ENCODE data around the gene ZNF774.
"Not testable (repeated sequence)": the region's sequence is repeated elsewhere in the genome, so short reads cannot be mapped to it uniquely, and the experiment has no call there.

The ZNF774 gene

DNA sequence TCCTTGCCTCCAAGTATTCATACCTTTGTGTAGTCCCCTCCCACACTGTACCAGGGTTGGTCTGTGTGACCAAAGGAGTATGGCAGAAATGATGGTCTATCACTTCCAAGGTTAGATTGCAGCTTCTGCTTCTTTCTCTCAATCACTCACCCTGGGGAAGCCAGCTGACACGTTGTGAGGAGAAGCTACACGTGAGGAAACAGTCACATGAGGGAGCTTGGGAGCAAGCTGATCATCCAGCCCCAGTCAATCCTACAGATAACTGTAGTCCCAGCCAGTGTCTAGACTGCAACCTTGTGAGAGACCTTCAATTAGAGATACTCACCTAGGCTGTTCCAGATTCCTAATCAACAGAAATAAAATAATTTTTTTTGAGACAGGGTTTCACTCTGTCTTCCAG lies 6.2 kb upstream of the ZNF774 start:
- no peak for DNase-seq (ENCODE audit: low read depth)

DNA sequence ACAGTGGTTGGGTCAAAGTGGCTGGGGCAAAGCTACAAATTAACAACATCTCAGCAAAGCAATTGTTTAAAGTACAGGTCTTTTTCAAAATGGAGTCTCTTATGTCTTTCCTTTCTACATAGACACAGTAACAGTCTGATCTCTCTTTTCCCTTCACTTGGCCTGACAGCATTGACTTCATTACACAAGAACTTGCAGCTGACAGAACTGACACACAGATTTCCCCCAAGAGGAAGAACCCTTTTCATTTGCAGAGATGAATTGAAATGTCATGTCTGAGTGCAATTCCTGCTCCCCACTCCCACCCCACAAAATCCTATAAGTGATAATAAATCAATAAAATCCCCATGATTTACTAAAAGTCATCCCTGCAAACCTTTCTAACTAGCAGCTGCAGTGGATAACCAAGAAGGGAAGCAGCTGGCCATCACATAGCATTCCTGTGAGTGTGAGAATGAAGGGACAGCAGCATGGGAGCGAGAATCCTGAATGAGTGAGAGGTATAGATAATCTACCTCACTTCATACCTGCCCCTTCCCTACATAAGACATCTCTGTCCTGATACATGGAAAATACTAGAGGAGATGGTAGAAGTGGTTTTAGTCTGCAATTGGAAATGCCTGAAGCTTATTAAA lies 4.5 kb upstream of the ZNF774 start:
- DNase-seq (ENCODE audit: low read depth) = not testable (repeated sequence)

DNA sequence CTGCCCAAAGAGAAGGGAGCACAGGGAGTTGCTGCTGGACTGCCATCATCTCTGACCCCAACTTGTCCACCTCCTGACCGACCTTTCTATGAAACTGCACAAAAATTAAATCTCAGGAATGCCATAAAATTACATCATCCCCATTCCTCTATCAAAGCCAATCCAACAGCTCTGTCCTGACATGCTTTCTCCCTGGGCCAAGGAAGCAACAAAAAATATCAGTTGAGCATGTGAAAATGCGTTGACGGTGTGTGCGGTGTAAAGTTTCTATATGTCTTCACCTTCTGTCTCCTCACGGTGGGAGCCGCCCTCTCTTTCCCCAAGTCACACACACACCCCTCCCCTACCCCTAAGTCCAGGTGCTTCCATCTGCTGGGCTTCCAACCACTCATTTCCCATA lies 3.6 kb upstream of the ZNF774 start:
- DNase-seq (ENCODE audit: low read depth) = no peak

DNA sequence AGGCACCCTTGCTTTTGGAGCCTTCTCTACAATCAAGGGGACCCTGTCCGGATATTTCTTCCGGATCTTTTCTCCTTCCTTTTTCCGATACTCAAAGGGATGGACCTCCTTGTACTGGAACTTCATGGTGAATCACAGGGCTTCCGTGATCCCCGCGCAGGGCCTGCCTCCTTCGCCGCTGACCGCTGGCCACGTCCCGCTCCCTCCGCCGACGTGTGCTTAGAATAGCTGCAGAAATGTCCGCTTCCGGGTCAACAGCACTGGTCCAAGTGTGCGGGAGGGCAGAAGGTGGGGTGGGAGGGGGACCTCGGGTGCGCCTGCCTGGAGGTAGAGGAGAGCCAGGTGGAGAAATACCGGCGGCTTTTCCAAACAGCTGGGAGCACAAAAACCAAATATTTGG lies 3.0 kb upstream of the ZNF774 start:
- DNase-seq (ENCODE audit: low read depth) = no peak

DNA sequence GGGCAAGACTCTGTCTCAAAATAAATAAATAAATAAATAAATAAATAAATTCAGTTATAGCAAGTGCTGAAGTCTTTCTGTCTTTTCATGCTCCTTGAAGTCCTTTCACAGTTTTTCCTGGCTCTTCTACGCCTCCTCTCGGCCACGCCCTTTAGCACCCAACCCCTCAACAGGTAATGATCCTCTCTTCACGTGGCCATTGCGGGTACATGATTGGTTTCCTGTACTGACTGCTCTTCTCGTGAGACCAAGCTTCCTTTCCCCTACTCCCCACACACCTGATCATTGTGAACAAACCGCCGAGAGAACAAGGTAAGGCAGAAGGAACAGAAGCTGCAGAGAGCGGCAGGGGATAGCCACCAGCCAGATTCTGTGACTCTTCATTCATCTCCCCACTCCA lies 2.3 kb upstream of the ZNF774 start:
- no peak for DNase-seq (ENCODE audit: low read depth)

DNA sequence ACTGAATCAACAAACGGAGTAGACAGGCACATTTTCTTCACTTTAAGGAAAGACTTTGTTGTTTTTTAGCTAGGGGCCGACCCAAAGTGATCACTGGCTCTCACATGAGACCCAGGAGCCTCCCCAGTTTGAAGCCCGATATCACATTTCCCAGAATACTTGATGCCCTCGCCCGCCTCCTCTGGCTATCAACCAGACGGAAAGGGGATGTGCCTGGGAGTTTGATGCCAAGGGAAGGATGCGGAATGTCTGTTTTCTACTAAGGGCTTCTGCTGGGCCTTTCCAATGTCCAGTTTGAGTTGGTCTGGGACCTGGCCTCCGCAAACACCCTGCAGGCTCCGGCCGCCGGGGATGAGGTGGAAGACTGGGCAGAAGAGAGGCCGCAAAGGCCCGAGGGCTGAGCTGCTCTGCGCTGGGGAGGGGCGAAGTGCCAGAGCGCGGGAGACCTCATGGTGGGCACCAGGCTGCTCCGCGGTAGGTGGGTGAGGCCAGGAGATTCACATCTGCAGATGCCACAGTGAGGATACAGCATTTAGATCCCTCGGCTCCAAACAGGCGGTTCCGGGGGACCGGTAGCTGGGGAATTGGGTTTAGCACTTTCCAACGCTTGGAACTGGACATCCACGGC lies 491 bp upstream of the ZNF774 start:
- no peak for DNase-seq (ENCODE audit: low read depth)

DNA sequence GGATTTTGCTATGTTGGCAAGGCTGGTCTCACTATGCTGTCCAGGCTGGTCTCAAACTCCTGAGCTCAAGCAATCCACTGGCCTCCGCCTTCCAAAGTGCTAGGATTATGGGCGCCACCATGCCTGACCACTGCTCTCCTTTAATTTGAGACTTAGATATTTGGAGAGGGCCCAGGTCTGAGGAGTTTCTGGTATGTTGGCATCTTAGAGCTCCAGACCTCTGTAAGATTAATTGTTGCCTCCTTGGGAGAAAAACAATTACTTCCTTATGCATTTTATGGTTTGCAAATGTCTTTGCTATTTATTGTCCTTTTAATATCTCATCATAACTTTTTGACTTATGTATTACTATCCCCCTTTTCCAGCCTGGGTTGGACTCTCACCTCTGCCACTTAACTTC lies 2.9 kb downstream of the ZNF774 start:
- DNase-seq (ENCODE audit: low read depth) = no peak

DNA sequence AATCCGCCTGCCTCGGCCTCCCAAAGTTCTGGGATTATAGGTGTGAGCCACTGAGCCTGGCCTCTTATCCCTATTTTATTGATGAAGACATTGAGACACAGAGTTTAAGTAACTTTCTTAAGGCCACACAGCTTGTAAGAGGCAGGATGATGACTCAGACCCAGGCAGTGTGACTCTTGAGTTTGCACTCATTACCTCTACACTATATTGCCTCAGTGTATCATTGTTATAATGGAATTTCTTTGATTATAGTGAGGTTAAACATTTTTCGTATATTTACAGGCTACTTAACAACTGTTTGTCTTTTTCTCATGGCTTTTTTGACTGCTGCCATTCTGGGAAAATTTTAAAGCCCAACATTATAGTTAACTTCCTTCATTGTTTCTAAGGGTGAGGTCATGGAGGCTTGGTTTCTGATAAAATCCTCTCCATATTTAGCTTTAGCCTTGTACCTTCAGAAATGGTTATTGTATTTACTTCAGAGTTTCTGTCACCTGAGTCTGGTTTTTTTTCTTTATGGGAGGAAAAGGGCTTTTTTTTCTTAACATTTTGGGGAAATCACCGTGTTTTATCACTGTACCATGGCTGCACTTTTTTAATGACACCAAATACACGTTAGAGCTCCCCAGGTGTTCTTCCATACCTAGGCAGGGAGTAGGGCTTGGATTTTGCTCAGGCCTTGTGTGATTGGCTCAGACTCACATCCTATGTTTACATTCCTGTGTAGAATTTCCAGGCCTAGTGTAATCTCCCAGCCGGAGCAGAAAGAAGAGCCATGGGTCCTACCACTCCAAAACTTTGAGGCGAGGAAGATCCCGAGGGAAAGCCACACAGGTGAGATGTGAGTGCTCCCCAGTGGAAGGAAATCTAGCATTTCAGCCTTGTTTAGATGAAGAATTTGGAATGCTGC lies 6.3 kb downstream of the ZNF774 start:
- DNase-seq (ENCODE audit: low read depth) = no peak

DNA sequence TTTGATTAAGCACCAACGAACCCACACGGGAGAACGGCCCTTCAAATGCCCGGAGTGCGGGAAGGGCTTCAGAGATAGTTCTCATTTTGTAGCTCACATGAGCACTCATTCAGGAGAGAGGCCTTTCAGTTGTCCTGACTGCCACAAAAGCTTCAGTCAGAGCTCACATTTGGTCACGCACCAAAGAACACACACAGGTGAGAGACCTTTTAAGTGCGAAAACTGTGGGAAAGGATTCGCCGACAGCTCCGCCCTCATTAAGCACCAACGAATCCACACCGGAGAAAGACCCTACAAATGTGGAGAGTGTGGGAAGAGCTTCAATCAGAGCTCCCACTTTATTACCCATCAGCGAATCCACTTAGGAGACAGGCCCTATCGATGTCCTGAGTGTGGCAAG lies 8.7 kb downstream of the ZNF774 start:
- DNase-seq (ENCODE audit: low read depth) = no peak

DNA sequence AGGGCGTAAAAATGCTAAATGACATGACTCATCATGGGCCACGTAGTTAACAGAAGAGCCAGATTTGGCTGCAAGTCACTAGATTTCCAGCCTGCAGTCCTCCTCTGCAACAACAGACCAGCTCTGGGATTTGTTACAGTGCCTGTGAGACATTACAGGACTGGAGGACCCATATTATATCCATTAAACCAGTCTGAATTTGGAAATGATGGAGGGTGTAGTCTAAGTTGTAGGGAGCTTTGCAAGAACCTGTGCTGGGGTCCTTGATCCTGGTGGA lies 10.8 kb downstream of the ZNF774 start:
- DNase-seq (ENCODE audit: low read depth) = no peak

DNA sequence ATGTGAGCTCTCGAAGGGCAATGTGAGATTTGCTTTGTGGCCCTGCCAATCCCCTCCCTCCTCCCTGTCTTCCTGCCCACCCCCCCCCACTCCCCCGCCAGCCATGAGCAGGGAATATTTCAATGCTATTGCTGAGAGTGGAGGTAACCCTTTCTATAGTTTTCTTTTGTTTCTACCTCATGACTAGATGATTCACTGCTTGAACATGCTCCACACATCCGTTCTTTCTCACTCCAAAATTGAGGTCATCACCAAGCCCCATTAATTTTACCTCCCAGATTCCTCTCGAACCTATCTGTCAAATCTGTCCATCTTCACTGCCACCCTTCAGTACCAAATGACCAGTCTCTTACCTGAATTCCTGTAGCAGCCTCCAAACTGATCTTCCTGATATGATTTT lies 12.2 kb downstream of the ZNF774 start:
- no peak for DNase-seq (ENCODE audit: low read depth)

DNA sequence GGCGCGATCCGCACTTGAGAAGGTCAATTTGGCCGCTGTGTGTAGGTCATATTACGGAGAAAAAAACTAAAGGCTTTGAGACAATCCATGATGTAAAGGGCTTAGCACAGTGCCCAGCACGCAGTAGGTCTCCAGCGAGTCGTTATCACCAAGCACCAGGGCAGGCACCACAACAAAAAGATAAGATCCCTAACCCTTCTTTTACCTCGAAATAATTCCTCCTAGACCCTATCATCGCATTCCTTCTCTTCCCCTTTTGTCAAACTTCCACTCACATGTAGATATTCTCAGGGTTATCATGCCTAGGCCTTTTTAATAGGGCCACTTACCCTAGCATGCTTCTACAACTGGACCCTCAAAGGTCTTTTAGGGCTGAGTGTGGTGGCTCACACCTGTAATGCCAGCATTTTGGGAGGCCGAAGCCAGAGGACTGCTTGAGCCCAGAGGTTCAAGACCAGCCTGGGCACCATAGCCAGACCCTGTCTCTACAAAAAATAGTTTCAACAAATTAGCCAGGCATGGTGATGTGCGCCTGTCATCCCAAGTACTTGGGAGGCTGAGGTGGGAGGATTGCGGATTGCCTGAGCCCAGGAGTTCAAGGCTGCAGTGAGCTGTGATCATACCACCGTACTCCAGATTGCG lies 13.5 kb downstream of the ZNF774 start:
- DNase-seq (ENCODE audit: low read depth) = no peak

DNA sequence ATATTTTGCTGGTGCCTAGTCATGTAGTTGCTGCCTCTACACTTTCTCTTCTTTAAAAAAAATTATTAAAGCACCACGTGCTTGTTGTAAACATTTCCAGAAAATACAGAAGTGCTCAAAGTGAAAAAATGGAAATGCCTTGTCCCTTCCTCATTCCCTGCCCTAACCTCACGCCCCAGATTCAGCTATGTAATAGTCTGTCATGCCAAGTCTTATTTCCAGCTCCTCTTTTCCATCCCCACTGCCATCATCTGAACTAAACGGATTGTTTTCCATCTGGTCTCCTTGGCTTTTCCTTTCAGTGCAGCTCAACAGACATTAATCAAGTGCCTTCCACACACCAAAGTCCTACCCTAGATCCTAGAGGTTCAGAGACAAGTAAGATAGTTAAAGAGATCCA lies 15.5 kb downstream of the ZNF774 start:
- DNase-seq (ENCODE audit: low read depth) = no peak

DNA sequence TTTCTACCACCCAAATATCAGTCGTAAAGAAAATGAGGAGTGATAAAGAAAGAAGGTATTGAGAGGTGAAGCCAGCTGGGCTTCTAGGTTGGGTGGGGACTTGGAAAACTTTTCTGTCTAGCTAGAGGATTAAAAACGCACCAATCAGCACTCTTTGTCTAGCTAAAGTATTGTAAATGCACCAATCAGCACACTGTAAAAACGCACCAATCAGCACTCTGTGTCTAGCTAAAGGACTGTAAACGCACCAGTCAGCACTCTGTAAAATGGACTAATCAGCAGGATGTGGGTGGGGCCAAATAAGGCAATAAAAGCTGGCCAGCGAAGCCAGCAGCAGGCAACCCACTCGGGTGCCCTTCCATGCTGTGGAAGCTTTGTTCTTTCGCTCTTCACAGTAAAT lies 23.0 kb downstream of the ZNF774 start:
- DNase-seq (ENCODE audit: low read depth) = no peak

DNA sequence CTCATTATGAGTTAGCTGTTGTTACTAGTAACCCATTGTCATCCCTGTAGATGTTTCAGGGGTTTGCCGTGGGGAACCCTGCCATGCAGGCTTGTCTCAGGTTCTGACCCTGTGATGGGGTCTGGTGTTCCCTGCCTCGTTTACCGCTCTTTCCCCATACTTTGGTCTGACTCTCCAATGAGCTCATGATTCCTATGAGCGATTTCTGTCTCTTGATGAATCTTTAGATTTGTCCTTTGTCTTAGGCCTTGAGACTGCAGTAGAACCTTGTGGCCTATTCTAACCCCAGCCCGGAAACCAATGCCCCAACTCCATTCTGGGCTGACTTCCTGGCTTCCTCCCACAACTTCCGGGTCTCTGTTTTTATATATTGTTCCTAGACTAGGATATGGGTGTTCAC lies 24.7 kb downstream of the ZNF774 start:
- peak; percentile 38 for DNase-seq (ENCODE audit: low read depth)

DNA sequence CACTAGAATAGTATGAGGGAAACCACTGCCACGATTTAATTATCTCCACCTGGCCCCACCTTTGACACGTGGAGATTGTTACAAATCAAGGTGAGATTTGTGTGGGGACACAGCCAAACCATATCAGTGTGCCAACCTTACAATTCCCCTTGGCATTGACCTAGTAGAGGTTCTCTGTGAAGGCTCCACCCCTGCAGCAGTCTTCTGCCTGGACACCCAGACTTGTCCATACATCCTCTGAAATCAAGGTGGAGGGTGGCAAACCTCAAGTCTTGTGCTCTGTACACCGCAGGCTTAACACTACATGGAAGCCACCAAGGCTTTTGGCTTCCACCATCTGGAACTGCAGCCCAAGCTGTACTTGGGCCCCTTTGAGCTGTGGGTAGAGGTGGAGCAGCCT lies 27.2 kb downstream of the ZNF774 start:
- DNase-seq (ENCODE audit: low read depth) = no peak

DNA sequence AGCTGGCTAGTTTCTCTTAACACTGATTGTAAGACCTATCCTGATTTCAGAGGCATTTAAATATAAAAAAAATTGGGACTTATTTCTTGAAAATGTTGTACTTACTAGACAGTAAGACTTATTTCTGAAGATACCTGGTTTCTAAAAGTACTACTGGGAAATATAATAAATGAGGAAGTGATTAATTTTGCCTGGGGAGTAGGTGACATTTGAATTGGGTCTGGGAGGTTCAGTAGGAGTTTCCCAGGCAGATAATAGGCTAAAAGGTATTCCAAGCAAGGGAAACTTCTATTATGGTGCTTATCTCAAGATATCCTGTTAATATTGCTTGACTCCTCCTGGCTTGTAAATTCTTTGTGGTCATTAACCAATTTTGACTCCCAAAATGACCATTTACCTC lies 29.4 kb downstream of the ZNF774 start:
- DNase-seq (ENCODE audit: low read depth) = no peak

DNA sequence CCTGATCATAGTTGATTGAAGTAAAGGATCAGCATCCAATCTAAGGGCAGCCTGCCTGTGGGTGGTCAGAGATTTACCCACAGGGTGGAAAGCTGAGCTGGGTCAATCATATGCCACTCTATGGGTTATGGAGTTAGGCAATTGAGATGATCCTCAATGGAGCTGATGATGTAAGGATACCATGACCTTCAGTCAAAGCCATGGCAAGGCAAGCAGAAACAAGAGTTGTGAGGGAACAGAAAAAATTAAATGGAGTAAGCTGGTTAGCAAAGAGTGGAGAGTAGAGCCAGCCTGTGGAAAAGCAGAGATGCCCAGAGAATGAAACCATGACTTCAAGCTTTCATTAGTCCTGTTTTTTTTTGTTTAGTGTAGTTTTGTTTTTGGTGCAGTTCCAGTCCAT lies 30.2 kb downstream of the ZNF774 start:
- DNase-seq (ENCODE audit: low read depth) = no peak

DNA sequence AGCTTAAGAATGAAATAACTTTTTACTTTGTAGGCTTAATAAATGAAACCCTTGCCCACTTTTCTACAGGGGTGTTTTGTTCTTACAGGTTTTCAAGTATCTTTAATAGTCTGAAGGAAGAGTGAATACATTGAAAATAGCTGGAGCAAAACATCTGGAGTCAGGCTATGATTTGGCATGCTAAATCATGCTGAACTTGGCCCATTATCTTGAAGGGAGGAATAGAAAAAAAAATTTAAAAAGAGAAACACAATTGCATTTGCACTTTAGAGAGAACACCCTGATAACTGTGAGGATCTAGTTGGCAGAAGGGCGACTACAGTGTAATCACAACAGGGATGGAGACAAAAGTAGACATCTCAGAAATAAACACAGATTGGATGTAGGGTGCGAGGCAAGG lies 34.1 kb downstream of the ZNF774 start:
- no peak for DNase-seq (ENCODE audit: low read depth)

DNA sequence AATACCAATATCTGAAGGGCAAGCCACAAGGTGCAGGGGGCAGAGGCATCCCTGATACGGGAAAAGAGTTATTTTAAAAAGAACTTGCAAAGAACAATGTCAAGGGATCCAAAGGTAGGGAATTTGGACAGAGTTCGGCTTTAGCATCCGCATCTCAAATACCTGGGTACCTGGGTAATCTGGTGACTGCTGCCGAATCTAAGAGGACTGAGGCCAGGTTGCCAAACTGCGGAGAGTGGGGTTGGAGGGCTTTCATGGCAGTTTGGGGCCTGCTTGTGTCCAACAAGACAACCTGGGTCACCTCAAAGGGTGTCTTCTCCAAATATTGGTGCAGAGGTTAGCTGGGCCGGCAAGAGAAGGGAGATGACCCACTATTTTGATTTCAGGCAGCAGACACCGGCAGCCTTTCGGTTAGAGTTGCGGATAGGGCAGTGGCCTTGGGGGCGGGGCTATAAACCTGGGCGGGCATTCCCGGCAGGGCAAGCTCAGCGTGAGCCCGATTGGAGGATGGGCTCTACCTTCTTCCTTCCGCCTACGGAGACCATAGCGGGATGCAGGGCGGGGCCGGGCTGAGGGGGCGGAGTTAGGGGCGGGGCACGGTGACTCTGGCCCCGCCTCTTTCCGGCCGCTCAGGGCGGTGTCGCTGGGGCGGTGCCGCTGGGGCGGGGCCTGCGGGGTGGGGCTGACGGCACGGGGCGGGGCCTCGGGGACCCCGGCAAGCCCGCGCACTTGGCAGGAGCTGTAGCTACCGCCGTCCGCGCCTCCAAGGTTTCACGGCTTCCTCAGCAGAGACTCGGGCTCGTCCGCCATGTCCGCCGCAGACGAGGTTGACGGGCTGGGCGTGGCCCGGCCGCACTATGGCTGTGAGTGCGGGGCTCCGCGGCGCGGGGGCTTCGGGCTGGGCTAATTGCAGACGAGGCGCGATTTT lies 35.7 kb downstream of the ZNF774 start, which contains the start of gene IQGAP1:
TSS of gene IQGAP1 (plus strand) at position 709 of the 928 bp plus-strand sequence. CDS start at position 809, 100 bp downstream.
- DNase-seq (ENCODE audit: low read depth) = peak; percentile 94

DNA sequence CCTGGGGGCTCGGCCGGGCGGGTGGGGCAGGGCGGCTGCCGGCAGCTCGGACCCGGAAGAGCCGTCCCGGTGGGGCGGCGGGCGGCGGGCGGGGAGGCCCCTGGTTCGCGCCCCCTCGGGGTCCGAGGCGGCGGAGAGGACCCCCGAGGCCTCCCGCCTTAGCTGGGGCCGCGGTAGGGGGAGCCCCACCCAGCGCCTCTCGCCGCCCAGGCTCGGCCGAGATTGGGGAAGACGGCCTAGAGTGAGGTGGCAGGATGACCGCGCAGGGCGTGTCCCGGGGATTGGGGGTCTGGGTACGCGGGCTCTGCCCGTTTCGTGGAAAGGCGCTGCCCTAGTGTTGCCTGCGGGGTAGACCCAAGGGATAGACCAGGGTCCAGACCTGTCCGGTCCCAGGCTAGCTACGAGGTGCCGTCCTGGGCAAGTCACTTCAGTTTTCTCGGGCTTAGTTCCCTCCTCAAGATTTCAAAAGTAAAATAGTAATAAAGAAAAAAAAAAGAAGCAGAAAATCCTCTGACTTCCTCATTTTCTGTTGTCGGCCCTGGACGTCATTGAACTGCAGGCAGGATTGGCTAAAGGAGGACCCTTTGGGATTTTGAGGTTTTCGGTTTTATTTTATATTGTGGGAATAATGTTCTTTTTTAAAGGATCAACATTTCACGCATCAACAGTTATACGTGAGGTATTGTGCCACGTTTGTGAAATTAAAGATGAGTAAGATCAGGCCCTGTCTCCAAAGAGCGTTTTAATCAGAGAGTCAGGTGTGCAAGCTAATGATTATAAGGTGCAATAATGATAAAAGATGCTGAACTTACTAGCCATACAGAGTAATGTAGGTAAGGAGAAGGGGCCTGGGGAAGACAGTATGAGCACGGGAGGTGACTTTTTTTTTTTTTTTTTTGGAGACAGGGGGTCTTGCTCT lies 36.6 kb downstream of the ZNF774 start:
- DNase-seq (ENCODE audit: low read depth) = peak; percentile 39

All from activated T-helper 9 cell treated with anti-CD3 and anti-CD28 coated beads, Interleukin-2, amount 50 U/mL, for 16 hours (primary cell).